Skeletal muscle tissue (tissue), 4 donors: Measurements from ENCODE around the gene RPS27L. TPM values are rescaled to one million over a fixed set of nuclear protein-coding genes. Genes with fewer than 3 reads are reported as not detected.
A peak's percentile ranks its signal among the peaks of the same experiment; 100 is the strongest.

Experiments used
- H3K27ac ChIP-seq: one replicate; pipeline ENCODE4 v1.7.0; 2013; ENCODE audit warnings: mild to moderate bottlenecking, low read depth, low read length, inconsistent platforms
- H3K27me3 ChIP-seq, 3 donors: one replicate each; pipeline ENCODE4 v1.7.0; 2013; ENCODE audit warnings: low read length in 3 of 3; ENCODE audit not compliant: control insufficient read depth in 3 of 3, insufficient read depth in 3 of 3
- H3K36me3 ChIP-seq, 3 donors: one replicate each; pipeline ENCODE4 v1.7.0; 2013; ENCODE audit warnings: low read length in 3 of 3; ENCODE audit not compliant: control insufficient read depth in 3 of 3, insufficient read depth in 3 of 3
- H3K4me1 ChIP-seq, 3 donors: one replicate each; pipeline ENCODE4 v1.7.0; 2013; ENCODE audit warnings: low read length in 3 of 3, mild to moderate bottlenecking in 3 of 3; ENCODE audit not compliant: control insufficient read depth in 3 of 3, insufficient read depth in 3 of 3
- H3K4me3 ChIP-seq, 3 donors: one replicate each; pipeline ENCODE4 v1.7.0; 2013; ENCODE audit warnings: low read length in 3 of 3
- H3K9ac ChIP-seq, 3 donors: one replicate each; pipeline ENCODE4 v1.7.0; 2013; ENCODE audit warnings: low read length in 3 of 3, mild to moderate bottlenecking in 3 of 3, moderate library complexity in 2 of 3, low read depth in 1 of 3
- H3K9me3 ChIP-seq, 3 donors: one replicate each; pipeline ENCODE4 v1.7.0; 2013; ENCODE audit warnings: low read length in 3 of 3; ENCODE audit not compliant: control insufficient read depth in 3 of 3
- total RNA-seq: library from RNA; depleted of rRNA; stranded (reverse); fragments of >200 nt; gene quantifications from one replicate; pipeline ENCODE4 v1.2.3, GENCODE V29; 2014
- donor health status: Osteomylitis.

RPS27L gene
- total RNA-seq = 25.1 TPM

DNA sequence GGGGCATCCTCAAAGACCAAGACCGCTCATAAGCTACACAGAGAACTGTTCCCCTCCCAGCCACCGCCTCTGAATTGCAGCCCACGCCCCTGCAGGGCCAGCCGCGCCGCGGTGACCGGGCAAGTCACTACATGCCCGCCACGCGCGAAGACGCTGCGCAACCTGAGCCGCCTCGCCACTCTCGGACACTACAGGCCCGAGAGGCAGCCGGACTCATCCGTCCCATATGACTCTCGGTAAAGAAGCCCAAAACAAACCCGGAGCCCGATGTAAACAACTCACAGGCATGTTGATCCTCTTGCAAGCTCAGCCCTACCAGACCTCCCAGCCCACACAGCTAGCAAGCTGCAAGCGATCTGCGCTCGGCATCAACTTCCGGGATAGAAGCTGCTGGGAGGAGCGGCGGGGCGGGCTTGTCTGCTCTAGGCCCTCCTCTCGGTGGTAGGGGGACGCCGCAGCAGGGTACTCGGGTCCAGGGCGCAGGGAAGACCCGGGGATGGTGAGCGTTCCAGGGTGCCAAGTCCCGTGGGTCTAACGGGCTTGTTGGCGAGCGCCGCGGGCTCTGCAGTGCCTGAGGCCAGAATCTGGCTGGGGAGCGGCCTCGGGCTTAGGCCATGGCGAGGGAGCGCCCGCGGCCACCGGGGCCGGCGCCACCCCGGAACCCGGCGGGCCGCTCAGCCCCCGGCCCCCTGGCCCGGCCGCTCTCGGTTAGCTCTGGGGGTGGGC, at the start of gene RPS27L:
Gene RPS27L, minus strand, starts transcription at position 360 of the 726 bp plus-strand sequence. Its CDS starts 72 bp downstream, at position 288.
- H3K4me3 ChIP-seq = peak within 1 kb of the TSS; percentile 82 to 97 (median 82)
- peaks cover 0 to 16% (median 9%) of the 10 kb centered on the region in 3 donors for H3K36me3 ChIP-seq
- no peaks in the 10 kb centered on the region for H3K27me3 ChIP-seq
- H3K9me3 ChIP-seq = no peaks in the 10 kb centered on the region
- peak within 1 kb of the TSS; percentile 94 to 97 (median 97) for H3K9ac ChIP-seq
- peak within 1 kb of the TSS; percentile 97 for H3K27ac ChIP-seq
- peaks cover 3 to 12% (median 6%) of the 10 kb centered on the region in 3 donors for H3K4me1 ChIP-seq

GRCh38 chr15:63206079-63206478, 48.8 kb upstream of the RPS27L start:
- Histone ChIP-seq H3K9ac (no peak overlapping the region), H3K4me3 (no peak overlapping the region), H3K4me1 (no peaks in the 10 kb centered on the region), H3K27ac (no peak overlapping the region), H3K27me3 (no peaks in the 10 kb centered on the region), H3K36me3 (no peaks in the 10 kb centered on the region), H3K9me3 (no peaks in the 10 kb centered on the region)

DNA sequence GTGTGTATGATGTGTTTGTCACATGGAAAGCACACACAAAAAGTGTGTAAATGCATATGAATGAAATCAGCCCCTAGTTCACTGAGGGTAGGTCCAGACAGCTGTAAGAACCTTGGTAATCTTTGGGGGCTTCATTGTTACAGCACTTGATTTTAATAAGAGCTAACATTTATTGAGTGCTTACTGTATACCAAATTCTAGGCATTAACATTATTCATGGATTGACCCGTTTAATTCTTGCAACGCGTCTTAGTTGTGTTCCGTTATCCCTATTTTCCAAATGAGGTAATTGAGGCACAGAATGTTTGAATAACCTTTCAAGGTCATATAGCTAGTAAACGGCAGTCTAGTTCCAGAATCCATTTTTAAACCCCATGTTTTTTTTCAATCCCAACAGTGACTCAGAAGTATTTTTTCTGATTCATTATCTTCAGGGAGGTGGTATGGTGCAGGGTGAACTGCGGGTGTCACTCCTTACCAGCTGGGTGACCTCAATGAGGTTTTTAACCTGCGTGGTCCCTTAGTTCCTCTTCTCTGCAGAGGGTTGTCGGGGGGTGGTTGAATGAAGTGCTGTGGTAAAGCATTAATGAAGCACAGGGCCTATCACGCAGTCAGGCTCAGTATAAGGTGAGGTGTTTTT, 46.3 kb upstream of the RPS27L start:
- H3K4me3 ChIP-seq = no peak overlapping the region
- H3K27me3 ChIP-seq = no peaks in the 10 kb centered on the region
- no peak overlapping the region for H3K9ac ChIP-seq
- H3K4me1 ChIP-seq = no peaks in the 10 kb centered on the region
- H3K27ac ChIP-seq = no peak overlapping the region
- H3K9me3 ChIP-seq = no peaks in the 10 kb centered on the region
- H3K36me3 ChIP-seq = no peaks in the 10 kb centered on the region

DNA sequence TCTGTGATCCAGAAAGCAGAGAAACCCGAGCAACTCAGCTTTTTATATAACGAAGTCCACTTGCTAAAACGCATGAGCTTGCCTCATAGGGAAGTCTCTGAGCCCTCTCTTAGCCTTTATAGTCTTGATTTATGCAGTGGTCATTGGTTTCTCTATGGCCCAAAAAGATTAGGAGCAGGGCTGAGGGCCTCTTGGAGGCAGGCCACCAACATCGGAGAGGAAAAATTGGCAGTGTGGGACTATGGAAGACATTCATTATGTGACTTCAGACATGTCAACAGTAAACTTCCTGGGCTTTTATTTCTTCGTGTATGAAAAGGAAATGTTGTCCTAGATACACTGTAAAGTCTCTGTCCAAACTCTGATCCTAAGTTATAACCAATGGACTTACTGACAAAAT, 45.6 kb upstream of the RPS27L start:
- H3K27ac ChIP-seq = no peak overlapping the region
- no peak overlapping the region for H3K9ac ChIP-seq
- no peaks in the 10 kb centered on the region for H3K4me1 ChIP-seq
- H3K9me3 ChIP-seq = no peaks in the 10 kb centered on the region
- H3K4me3 ChIP-seq = no peak overlapping the region
- no peaks in the 10 kb centered on the region for H3K36me3 ChIP-seq
- no peaks in the 10 kb centered on the region for H3K27me3 ChIP-seq

DNA sequence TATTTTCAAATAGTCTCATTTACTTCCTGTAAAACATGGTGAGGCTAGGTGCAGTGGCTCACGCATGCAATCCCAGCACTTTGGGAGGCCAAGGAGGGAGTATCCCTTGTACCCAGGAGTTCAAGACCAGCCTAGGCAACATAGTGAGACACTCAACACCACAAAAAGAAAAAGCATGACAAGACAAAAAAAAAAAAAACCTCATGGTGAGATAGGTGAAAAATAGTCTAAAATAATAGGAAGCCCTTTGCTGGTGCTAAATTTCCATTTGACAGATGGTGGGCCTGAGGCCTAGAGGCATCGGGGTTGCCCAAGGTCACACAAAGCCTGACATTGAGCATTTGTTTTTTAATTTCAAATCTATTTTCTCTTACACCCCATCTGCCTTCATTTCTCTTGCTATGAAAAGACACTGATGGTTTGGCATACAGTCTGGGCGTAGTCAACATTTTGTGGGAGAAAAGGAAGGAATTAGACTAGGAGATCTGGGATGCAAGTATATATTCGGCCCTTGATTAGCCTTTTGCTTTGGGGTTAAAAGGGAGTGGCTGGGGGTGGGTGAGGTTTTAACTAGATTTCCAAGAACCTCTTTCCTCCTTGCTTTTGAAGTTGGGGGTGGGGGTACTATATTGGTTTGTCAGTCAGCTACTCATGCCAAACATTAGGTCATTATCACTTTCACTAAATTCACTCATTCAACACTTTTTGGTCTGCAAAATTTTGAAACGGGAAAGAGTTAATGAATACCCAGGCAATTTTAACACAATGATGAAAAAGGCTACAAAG, 43.4 kb upstream of the RPS27L start:
- peaks cover 0 to 5% (median 0%) of the 10 kb centered on the region in 3 donors for H3K4me1 ChIP-seq
- no peak overlapping the region for H3K9ac ChIP-seq
- no peaks in the 10 kb centered on the region for H3K36me3 ChIP-seq
- no peak overlapping the region for H3K4me3 ChIP-seq
- no peak overlapping the region for H3K27ac ChIP-seq
- H3K9me3 ChIP-seq = no peaks in the 10 kb centered on the region
- no peaks in the 10 kb centered on the region for H3K27me3 ChIP-seq

DNA sequence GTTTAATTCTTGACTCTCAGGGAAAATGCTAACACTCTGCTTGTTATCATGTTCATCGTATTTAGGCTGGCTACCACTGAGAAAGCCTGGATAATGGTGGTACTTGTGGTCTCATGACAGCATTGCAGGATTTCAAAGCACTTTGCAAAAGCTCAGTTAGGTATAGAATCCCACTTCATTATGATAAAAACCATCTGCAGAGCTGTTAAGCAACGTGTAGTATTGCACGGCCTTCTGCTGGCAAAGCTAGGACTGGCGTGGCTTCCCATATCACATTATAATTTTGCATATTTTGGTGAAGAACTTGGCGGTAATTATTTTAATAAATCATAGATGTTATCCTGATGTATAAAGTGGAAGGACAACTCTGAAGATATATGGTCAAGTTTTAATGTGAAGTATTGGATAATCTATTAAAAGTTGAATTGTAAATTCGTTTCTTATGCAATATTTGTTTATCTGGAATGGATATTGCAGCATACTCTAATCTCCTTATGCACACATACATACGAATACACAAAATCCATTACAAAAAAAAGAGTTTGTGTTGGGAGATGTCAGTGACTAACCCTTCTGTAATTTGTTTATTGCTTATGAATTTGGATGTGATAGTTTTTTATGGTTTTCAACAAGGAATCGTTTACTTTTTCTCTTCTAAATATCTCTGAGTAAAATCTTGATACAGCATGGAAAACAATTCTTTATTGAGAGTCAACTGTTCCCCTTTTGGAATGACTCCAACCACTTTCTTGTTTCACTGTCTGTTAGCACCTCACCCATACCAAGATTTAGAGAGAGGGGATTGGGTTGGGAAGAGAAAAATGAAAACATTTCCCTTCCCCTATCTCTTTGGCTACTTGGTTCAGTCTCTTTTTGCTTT, 41.3 kb upstream of the RPS27L start:
- Histone ChIP-seq H3K4me3 (no peak overlapping the region), H3K9me3 (no peaks in the 10 kb centered on the region), H3K27me3 (no peaks in the 10 kb centered on the region), H3K36me3 (no peaks in the 10 kb centered on the region), H3K4me1 (peaks cover 0 to 5% (median 0%) of the 10 kb centered on the region in 3 donors), H3K9ac (no peak overlapping the region), H3K27ac (no peak overlapping the region)

DNA sequence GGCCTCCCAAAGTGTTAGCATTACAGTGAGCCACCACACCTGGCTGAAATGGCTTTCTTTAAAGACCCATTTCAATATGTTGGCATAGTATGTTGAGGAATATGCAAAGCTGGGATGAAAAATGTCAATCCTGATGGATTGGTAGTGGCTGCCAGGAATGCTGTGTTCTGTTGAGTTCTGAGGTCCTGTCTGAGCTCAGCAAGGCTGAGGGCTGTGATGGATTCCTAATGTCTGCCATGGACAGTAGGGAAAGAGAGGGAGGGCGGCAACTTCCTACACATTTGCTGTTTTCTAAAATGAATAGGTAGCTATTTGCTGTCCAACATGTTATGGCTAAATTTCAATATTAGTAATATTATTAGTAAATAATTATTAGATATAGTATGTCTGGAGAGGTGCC, 40.3 kb upstream of the RPS27L start:
- no peak overlapping the region for H3K4me3 ChIP-seq
- H3K27me3 ChIP-seq = no peaks in the 10 kb centered on the region
- no peaks in the 10 kb centered on the region for H3K9me3 ChIP-seq
- no peaks in the 10 kb centered on the region for H3K36me3 ChIP-seq
- peaks cover 0 to 5% (median 0%) of the 10 kb centered on the region in 3 donors for H3K4me1 ChIP-seq
- no peak overlapping the region for H3K9ac ChIP-seq
- no peak overlapping the region for H3K27ac ChIP-seq

GRCh38 chr15:63196842-63197241, 39.6 kb upstream of the RPS27L start:
- H3K4me3 ChIP-seq = no peak overlapping the region
- H3K9ac ChIP-seq = no peak overlapping the region
- peaks cover 0 to 5% (median 3%) of the 10 kb centered on the region in 3 donors for H3K4me1 ChIP-seq
- no peaks in the 10 kb centered on the region for H3K9me3 ChIP-seq
- no peak overlapping the region for H3K27ac ChIP-seq
- H3K27me3 ChIP-seq = no peaks in the 10 kb centered on the region
- no peaks in the 10 kb centered on the region for H3K36me3 ChIP-seq

GRCh38 chr15:63195569-63196015, 38.3 kb upstream of the RPS27L start:
- H3K4me1 ChIP-seq = peaks cover 2 to 6% (median 5%) of the 10 kb centered on the region in 3 donors
- no peak overlapping the region for H3K9ac ChIP-seq
- H3K27me3 ChIP-seq = no peaks in the 10 kb centered on the region
- no peaks in the 10 kb centered on the region for H3K36me3 ChIP-seq
- no peaks in the 10 kb centered on the region for H3K9me3 ChIP-seq
- no peak overlapping the region for H3K4me3 ChIP-seq
- no peak overlapping the region for H3K27ac ChIP-seq
